GM18868 (cell line): ENCODE results near the gene PTPRT.

Source experiments
- ATAC-seq: cut with Tn5 transposase; IDR thresholded peaks from one replicate; pipeline ENCODE4 v1.9.1; 2021; ENCODE audit warnings: mild to moderate bottlenecking, moderate library complexity; ENCODE audit not compliant: unreplicated experiment

Gene PTPRT

DNA sequence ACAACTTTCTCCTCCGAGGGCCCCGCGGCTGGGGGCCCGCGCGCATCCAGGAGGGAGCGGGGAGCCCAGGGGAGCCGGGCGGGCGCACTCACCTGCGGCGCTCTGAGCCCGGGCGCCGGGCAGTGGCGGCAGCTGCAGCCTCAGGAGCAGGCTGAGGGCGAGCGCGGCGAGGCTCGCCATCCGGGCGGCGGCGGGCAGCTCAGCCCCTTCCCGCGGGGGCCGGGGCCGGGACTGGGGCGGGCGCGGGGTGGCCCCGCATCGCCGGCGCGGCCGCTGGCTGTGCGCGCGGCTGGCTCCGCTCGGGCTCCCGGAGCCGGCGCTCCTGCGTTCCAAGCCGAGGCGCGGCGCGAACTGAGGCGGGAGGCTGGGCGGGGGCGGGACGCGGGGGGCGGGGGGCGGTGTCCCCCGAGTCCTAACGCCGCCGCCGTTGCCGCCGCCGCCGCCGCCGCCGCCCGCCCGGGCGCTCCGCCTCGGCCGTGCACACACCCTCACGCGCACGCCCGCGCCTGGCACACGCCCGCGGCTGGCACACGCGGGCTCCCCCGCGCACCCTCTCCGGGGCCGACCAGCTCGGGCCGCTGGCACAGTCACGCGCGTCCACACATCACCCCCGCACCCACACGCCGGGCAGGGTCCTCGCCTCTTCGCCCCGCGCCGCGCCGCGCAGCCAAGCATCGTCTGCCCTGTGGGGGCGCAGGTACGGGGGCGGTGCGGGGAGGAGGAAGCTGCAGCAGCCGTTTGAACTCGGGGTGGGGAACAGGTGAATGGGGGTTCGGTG lies at the start of gene PTPRT:
PTPRT (minus strand) TSS at position 353 of the 778 bp plus-strand sequence; CDS start at position 180, 173 bp downstream.
- ATAC-seq: no peak

DNA sequence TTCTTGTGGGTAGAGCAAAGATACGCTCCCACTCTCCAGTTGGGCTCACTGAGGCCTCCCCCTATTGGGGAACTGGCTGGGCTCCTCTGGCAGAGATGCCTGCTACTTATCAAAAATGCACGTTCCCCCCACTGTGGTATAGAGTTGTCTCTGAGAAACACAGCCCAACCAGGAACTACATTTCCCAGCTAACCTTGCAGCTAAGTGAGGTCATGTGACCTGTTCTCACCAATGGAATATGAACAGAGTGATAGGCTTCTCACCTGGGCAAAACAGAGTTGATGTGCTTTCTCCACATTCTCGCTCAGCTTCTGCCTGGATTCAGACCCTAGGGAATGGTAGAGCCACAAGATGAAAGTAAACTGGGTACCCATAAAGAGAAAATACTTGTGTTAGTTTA lies 49.1 kb upstream of the PTPRT start:
- ATAC-seq: no peak

DNA sequence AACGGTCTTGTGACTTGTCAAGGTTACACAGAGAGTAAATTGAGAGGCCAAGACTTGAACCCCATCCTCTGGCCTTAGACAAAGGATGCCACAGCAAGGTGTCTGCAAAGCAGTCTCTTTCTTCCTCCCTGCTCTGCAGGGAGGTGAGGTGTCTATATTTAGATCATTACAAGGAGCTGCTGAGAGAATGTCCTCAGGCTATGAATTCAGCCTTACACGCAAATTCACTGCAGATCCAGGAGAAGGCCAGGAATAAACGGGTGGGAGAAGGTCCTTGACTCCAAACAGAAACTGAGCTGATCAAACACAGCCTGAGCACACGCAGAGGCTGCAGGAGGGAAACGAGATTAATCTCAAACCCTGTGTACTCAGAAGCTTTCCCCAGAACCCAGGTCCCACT lies 48.6 kb upstream of the PTPRT start:
- ATAC-seq: no peak

GRCh38 chr20:43237651-43238168 lies 48.0 kb upstream of the PTPRT start:
- ATAC-seq: no peak

- no peak for ATAC-seq
Measured at GRCh38 chr20:43235998-43236397, 46.3 kb upstream of the PTPRT start.

GRCh38 chr20:43231829-43232228 lies 42.1 kb upstream of the PTPRT start:
- no peak for ATAC-seq

DNA sequence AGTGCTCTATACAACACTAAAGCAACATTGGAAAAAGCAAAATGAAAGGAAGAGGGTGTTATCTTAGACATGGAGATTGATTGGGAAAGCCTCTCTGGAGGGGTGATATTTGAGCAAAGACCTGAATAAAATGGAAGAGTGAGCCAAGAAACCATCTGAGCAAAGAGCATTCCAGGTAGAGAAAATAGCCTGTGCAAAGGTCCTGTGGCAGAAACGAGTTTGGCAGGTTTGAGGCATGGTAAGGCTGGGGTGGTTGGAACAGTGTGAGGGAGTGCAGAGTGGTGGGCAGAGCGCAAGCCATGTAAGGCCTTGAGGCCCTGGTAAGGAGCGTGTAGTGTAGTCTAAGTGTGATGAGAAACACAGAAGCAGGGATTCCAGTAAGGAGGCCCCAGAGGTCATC lies 40.0 kb upstream of the PTPRT start:
- no peak for ATAC-seq

DNA sequence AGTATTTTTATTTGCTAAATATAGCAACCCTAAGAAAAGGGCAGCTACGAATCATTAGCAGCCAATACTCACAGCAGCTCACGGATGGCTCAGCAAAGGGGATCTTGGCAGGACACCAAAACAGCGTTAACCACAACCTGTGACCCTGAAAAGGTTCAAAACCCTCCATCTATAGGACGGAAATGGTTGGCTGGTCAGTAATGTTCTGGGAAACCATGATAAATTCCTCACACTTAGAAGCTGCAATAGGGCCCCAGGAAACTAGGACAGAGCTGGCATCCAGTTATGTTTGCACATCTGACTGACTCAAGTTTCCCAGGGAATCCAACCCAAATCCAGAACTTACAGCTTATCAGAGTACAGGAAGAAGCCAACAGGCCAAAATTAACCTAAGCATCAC lies 30.9 kb upstream of the PTPRT start:
- no peak for ATAC-seq

DNA sequence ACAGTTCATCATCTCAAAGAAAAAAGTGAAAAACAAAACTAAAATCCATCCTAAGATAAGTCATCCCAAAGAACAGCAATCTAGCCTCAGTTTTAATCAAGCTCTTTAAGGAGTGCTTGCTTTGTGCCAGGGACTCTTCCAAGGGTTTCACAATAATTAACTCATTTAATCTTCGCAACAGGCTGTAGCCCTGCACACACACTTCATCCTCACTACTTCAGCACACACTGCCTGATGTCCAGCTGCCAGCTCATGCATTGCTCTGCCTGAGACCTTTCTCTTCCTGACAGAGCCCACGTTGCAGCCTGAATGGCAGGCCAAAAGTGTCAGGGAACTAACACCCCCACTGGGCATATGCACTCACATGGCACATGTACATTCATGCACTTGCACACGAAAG lies 21.2 kb upstream of the PTPRT start:
- no peak for ATAC-seq

GRCh38 chr20:43209831-43210230 lies 20.1 kb upstream of the PTPRT start:
- no peak for ATAC-seq

- ATAC-seq: no peak
Measured at GRCh38 chr20:43205699-43206098, 16.0 kb upstream of the PTPRT start.

DNA sequence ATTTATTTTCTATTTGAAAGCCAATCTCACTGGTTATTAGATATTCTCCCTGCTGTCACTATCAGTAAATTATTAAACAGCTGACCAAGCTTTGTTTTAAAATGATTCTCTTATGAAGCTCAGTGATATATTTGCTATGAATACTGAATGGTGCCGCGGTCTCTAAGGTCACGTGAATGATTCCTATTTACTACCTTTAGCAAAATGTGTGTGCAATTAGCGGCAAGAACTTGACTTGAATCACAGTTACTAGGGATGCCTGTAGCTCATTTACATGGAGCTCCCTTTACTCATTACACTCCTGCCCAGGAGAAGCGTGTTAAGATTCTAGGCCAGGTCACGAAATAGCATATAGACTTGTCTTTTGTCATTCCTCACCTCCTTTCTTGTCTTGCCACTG lies 12.4 kb upstream of the PTPRT start:
- ATAC-seq: no peak

GRCh38 chr20:43198607-43199006 lies 8.9 kb upstream of the PTPRT start:
- no peak for ATAC-seq

GRCh38 chr20:43196243-43196642 lies 6.5 kb upstream of the PTPRT start:
- no peak for ATAC-seq

DNA sequence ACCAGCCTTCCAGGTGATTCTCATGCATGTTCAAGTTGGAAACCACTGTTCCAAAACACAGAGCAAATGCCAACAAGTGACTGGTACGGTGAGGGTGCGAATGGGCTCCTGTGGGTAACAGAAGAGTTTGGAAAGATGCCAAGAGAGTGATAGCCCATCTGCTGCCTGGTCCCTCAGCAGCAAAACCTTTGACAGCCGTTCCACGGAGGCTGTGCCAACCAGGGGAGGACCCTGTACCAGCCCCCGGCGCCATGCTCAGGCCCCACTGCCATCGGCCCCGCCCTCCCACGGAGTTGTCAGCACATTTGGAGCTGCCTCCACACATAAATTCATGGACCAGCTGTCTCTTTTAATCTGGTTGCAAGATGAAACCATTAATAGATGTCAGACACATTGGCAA lies 4.4 kb upstream of the PTPRT start:
- no peak for ATAC-seq

GRCh38 chr20:43193443-43193842 lies 3.7 kb upstream of the PTPRT start:
- no peak for ATAC-seq

DNA sequence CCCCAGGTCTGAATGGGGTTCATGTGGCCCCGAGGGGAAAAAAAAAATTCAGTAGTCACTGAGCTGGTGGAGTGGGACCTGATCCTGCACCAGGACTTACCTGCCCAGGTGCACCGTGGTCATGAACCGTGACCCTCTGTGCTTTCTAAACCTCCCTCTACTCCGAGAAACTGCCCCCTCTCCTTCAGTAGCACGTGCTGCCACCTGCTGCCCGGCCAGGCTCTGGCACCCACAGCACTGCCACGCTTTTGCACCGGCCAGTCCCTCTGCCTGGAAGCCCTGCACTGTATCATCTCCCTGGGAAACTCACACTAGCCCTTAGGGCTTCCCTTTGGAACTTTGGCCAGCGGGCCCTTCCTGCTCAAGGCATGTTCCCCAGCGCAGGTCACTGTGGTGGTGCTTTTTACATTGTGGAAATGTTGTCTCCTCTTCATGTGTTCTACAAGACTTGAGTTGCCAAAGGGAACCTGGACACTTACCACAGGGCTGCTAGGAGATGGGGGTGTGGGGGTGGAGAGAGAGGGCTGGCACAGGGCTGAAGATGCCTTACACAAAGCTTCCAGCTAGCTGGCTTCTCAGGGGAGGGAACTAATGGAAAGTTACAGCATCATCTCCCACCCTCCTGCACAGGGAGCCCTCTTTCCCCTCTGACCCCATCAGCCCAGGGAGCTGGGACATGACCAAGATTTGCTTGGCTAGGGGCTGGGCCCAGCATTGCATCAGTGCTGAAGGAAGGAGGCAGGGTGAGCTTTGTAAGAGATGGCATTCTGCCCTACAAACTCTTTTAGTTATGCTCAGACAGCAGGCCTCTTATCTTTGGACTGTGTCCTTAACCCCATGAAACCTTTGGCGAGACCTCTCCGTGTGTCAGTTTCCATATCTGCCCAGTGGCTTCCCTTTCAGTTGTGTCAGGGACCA lies 2.5 kb upstream of the PTPRT start:
- no peak for ATAC-seq

- ATAC-seq: no peak
Measured at GRCh38 chr20:43191143-43191542, 1.4 kb upstream of the PTPRT start.

- no peak for ATAC-seq
Measured at GRCh38 chr20:43190332-43190953, 737 bp upstream of the PTPRT start.

DNA sequence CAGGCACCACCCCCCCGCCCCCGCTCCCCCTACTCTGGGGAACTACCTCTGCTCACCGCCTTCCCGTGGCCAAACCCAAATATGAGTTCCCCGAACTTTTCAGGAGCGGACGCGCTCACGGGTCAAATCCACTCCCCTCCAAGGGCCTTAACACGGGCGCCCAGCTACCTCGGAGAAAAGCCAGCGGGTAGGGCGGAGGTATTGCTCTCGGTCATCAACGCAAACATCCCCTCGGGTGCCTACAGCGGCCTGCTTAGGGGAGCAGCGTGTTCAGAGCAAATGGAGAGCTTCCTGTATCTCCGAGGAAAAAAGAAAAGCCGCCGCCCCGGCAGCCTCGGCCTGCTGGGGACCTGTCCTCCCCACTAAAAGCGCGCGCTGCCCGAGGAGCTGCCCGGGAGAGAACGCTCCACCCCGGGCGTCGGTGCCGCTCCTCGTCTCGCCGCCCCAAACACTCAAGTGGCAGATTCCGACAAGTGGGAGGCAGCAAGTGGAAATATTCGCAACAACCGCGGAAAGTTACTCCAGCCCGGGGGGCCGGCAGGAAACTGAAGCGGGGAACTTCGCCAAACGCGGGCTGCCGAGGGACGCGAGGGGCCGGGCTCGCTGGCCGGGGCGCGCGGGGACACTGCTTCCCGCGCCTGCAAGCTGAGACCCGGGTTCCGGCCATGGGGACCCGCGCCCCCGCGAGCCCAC lies 699 bp downstream of the PTPRT start:
- ATAC-seq: no peak

- ATAC-seq: no peak
Measured at GRCh38 chr20:43188234-43188653, 1.5 kb downstream of the PTPRT start.
